ENCODE data around the gene FSCN2.
"Not testable (repeated sequence)": the region's sequence is repeated elsewhere in the genome, so short reads cannot be mapped to it uniquely, and the experiment has no call there.

DNA sequence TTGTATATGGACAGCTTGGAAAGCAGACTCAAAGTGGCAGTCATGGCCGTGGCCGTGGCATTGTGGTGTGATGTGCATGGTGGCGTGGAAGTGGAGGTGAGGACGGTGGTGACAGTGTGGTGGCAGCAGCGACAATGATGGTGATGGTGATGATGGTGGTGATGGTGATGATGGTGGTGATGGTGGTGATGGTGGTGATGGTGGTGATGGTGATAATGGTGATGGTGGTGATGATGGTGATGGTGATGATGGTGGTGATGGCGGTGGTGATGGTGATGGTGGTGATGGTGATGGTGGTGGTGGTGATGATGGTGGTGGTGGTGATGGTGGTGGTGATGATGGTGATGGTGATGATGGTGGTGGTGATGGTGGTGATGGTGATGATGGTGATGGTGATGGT, 2.8 kb downstream of the FSCN2 start:
- TF ChIP-seq, protein P1, sequence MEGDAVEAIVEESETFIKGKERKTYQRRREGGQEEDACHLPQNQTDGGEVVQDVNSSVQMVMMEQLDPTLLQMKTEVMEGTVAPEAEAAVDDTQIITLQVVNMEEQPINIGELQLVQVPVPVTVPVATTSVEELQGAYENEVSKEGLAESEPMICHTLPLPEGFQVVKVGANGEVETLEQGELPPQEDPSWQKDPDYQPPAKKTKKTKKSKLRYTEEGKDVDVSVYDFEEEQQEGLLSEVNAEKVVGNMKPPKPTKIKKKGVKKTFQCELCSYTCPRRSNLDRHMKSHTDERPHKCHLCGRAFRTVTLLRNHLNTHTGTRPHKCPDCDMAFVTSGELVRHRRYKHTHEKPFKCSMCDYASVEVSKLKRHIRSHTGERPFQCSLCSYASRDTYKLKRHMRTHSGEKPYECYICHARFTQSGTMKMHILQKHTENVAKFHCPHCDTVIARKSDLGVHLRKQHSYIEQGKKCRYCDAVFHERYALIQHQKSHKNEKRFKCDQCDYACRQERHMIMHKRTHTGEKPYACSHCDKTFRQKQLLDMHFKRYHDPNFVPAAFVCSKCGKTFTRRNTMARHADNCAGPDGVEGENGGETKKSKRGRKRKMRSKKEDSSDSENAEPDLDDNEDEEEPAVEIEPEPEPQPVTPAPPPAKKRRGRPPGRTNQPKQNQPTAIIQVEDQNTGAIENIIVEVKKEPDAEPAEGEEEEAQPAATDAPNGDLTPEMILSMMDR (IDR thresholded peaks at IDR 0.05) = not testable (repeated sequence)
- not testable (repeated sequence) for TF ChIP-seq POLR2A (IDR thresholded peaks at IDR 0.05)
